Stomach (tissue), 19 donors: ENCODE data around the gene RNFT2. TPM values are rescaled to one million over a fixed set of nuclear protein-coding genes. Genes with fewer than 3 reads are reported as not detected.

Experiments
- DNase-seq, 2 donors: peaks; one replicate each; pipeline versions ENCODE4 v3.0.0 to v3.0.0-alpha.2; 2013 to 2019
- H3K27ac ChIP-seq, 5 donors: fragments of 200-600 bp in 4 of 5; sonication (generic) in 4 of 5; one replicate each; pipeline ENCODE4 v1.5.1; 2013 to 2019; ENCODE audit warnings: mild to moderate bottlenecking in 1 of 5, moderate library complexity in 1 of 5
- H3K27me3 ChIP-seq, 3 donors: fragments of 200-600 bp; sonication (generic); one replicate each; pipeline ENCODE4 v1.5.1; 2017 to 2019; ENCODE audit warnings: mixed run types in 1 of 3
- H3K36me3 ChIP-seq, 4 donors: fragments of 200-600 bp; sonication (generic); 1 replicate in 3 of 4; 2 replicates in 1 of 4; pipeline ENCODE4 v1.5.1; 2016 to 2019
- H3K4me1 ChIP-seq, 4 donors: fragments of 200-600 bp; sonication (generic); one replicate each; pipeline ENCODE4 v1.5.1; 2016 to 2019
- H3K4me3 ChIP-seq, 4 donors: fragments of 200-600 bp; sonication (generic) in 3 of 4; one replicate each; pipeline ENCODE4 v1.5.1; 2016 to 2019; ENCODE audit warnings: mild to moderate bottlenecking in 1 of 4
- H3K9me3 ChIP-seq, 4 donors: fragments of 200-600 bp; sonication (generic); one replicate each; pipeline ENCODE4 v1.5.1; 2016 to 2019
- CTCF ChIP-seq, 7 experiments: fragments of 450-650 bp in 4 of 7; fragments of 200-600 bp in 3 of 7; sonication (generic) in 3 of 7; IDR thresholded peaks; one replicate each; pipeline ENCODE4 v1.5.1; 2016 to 2019; ENCODE audit warnings: antibody characterized with exemption in 7 of 7, control low read depth in 2 of 7, mild to moderate bottlenecking in 1 of 7
- EP300 ChIP-seq: sonication (generic); formaldehyde crosslinking; IDR thresholded peaks from one replicate; pipeline ENCODE4 v1.6.1; 2017; ENCODE audit warnings: antibody characterized with exemption
- POLR2A ChIP-seq, 4 donors: fragments of 450-650 bp; IDR thresholded peaks; one replicate each; pipeline ENCODE4 v1.6.1; 2016; ENCODE audit warnings: antibody characterized with exemption in 4 of 4, control low read depth in 2 of 4, mild to moderate bottlenecking in 1 of 4, moderate library complexity in 1 of 4
- POLR2AphosphoS5 ChIP-seq, 3 donors: sonication (generic); formaldehyde crosslinking; IDR thresholded peaks; one replicate each; pipeline ENCODE4 v1.6.1; 2016; ENCODE audit warnings: antibody characterized with exemption in 3 of 3
- WGBS, 5 donors: extraction: QIAGEN DNeasy Blood & Tissue Kit in 3 of 5; methylation state at CpG; one replicate each; pipeline versions ENCODE4 v1.1.5 to v1.1.7; 2013 to 2018; 5-methylcytosine and 5-hydroxymethylcytosine counted together
- intact Hi-C: fragments of 100-400 bp; cut with DNase I; formaldehyde crosslinking; loops from one replicate; pipeline ENCODE4 v1.15.1; 2023; ENCODE audit warnings: low total_unique reads
- long read RNA-seq, 10 donors: transcript quantifications; one replicate each; lab custom pipeline, GENCODE V29; 2026
- polyA plus RNA-seq, 3 donors: library from polyadenylated mRNA; stranded (reverse); fragments of 200-250 nt; gene quantifications; one replicate each; pipeline ENCODE4 v1.2.3, GENCODE V29; 2013
- total RNA-seq, 5 donors: library from RNA; depleted of rRNA; stranded (reverse); fragments of >200 nt; gene quantifications; one replicate each; pipeline versions ENCODE4 v1.1.0 to v1.2.3, GENCODE V29; 2014 to 2016
- donor health status: healthy with polysubstance abuse.
- donor health status: Bipolar disorder and iron deficiency.
- donor health status: healthy.

Gene RNFT2
- total RNA-seq (10 to 100 TPM in 1 of 5 donors, 1 to 10 TPM in 2, under 1 TPM in 1, not detected in 1; 0.43 to 12.7 (median 3.4) TPM), polyA plus RNA-seq (1 to 10 TPM in 1 of 3 donors, under 1 TPM in 1, not detected in 1; 0.44 to 1.0 TPM)
- long read RNA-seq, donor 1, result 0 reads
- long read RNA-seq, donor 2, result 0 reads
- long read RNA-seq, donor 3, result 0 reads
- long read RNA-seq, donor 4, result 0 reads
- long read RNA-seq, donor 5, result 0 reads
- long read RNA-seq, donor 6, result 0 reads
- long read RNA-seq, donor 7, result 0 reads
- long read RNA-seq, donor 8, result 0 reads
- long read RNA-seq, donor 9, result 0 reads
- long read RNA-seq, donor 10, result 0 reads

DNA sequence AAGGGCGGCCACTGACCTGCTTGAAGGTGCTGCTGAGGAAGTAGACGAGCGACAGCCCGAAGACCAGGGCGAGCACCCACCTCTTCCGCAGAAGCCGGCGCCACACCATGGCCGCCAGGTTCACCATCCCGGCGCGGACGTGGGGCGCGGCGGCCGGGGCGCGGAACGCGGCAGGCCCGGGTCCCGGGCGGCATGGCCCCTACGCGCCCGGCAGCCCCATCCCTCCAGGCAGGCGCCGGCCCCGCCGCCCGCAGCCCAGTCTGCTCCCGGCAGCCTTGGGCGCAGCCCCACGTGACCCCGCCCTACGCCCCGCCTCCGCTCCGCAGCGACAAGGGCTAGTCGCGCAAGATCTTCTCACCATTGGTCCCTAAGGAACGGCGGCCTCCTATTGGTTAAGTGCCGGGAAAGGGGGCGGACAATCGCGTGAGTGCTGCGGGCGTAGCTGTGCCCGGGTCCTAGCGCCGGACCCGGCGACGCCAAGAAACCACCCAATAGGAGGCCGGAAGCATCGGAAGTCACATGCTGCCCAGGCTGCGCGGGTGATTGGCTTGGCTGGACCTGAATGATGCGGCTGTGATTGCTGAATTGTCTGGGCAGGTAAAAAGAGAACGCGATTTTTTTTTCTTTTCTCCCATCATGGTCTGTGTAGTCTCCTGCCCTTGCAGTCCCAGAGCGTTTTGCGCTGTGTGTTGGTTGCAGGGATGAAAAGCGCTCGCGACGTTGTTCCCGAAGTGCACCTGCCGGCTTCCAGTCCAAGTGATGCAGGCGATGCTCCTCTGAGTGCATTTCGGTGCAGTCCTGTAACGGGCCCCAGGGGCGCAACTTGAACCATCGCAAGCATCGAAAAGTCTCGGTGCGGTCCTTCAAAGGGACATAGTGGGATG is at the start of gene RNFT2, which contains the start of gene SPRING1:
TSS of gene RNFT2 (plus strand) at position 542 of the 884 bp plus-strand sequence. CDS start 2,183 bp downstream, outside the sequence.
TSS of gene SPRING1 (minus strand) at position 296 of the 884 bp plus-strand sequence. CDS start at position 127, 169 bp downstream.
- TF ChIP-seq POLR2A (IDR thresholded peaks at IDR 0.05), result no peak
- peak; percentile 86 to 94 (median 89) for TF ChIP-seq POLR2AphosphoS5 (IDR thresholded peaks at IDR 0.05)
- TF ChIP-seq CTCF (IDR thresholded peaks at IDR 0.05), result peak in 1 of 7 experiments; percentile 11
- peaks cover 8 to 22% (median 20%) of the 10 kb centered on the region in 4 donors for H3K36me3 ChIP-seq
- DNase-seq, result peak; percentile 99 to 100
- WGBS, 5 donors, result 0% methylated on average over 35 to 80 of the region's 80 CpGs
- H3K27ac ChIP-seq, result peak within 1 kb of the TSS; percentile 83 to 95 (median 87)
- peaks cover 0 to 38% (median 34%) of the 10 kb centered on the region in 4 donors for H3K4me1 ChIP-seq
- no peaks in the 10 kb centered on the region for H3K27me3 ChIP-seq
- H3K9me3 ChIP-seq, result no peaks in the 10 kb centered on the region
- intact Hi-C loops, result no loop called here
- peak within 1 kb of the TSS; percentile 59 to 94 (median 81) for H3K4me3 ChIP-seq

GRCh38 chr12:116689521-116689920 is 48.6 kb upstream of the RNFT2 start:
- intact Hi-C loops, result no loop called here
- Histone ChIP-seq H3K4me3 (no peak overlapping the region), H3K27ac (no peak overlapping the region), H3K9me3 (no peaks in the 10 kb centered on the region), H3K27me3 (peaks cover 0 to 35% (median 10%) of the 10 kb centered on the region in 3 donors), H3K36me3 (no peaks in the 10 kb centered on the region), H3K4me1 (peaks cover 10 to 15% (median 12%) of the 10 kb centered on the region in 4 donors)
- DNase-seq, result no peak
- TF ChIP-seq POLR2AphosphoS5 (IDR thresholded peaks at IDR 0.05) (no peak), CTCF (IDR thresholded peaks at IDR 0.05) (no peak), EP300 (no peak), POLR2A (IDR thresholded peaks at IDR 0.05) (no peak)
- WGBS, 5 donors, result 55 to 70% (median 63%) methylated on average over 5 of the region's 5 CpGs

DNA sequence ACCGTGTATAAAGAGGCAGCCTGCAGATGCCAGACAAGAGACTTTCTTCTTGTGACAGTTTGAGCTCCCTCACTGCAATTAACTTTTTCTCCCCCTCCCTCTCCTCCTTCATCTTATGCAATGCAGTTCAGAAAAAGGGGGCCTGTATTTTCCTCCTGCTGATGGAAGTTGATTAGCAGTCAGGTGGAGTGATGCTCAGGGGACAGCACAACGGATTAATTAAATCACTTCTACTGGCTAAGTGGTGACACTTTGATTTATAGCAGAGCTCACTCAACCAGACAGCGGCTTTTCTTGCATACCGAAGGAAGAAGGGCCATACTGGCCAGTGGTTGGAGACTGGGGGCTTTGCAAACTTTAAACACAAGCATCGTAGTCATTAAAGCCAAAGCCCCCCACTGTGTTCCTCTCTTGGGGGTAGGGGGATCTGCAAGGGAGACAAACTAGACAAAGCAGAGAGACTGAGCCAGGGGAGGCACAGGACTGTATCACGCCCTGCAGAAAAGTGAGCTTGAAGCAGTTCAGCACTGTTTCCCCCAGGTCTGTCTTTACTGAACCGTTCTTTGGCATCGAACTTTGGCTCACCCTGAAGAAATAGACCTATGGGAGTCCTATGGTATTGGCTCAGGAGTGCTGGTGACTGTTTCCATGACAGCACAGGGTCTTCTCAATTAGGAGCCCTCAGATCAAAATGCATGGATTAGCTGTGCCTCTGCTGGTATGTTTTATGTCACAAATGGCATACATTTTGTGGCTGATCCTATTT is 48.0 kb upstream of the RNFT2 start:
- no peaks in the 10 kb centered on the region for H3K36me3 ChIP-seq
- no peak overlapping the region for H3K27ac ChIP-seq
- peaks cover 0 to 42% (median 17%) of the 10 kb centered on the region in 3 donors for H3K27me3 ChIP-seq
- intact Hi-C loops, result no loop called here
- H3K4me1 ChIP-seq, result peaks cover 10 to 15% (median 12%) of the 10 kb centered on the region in 4 donors
- no peaks in the 10 kb centered on the region for H3K9me3 ChIP-seq
- no peak for TF ChIP-seq POLR2AphosphoS5 (IDR thresholded peaks at IDR 0.05)
- TF ChIP-seq EP300, result no peak
- no peak for TF ChIP-seq CTCF (IDR thresholded peaks at IDR 0.05)
- no peak for TF ChIP-seq POLR2A (IDR thresholded peaks at IDR 0.05)
- WGBS, 5 donors, result 60 to 79% (median 64%) methylated on average over 8 of the region's 8 CpGs
- DNase-seq, result no peak
- H3K4me3 ChIP-seq, result no peak overlapping the region

- no peaks in the 10 kb centered on the region for H3K9me3 ChIP-seq
- no peak for DNase-seq
- peaks cover 10 to 15% (median 12%) of the 10 kb centered on the region in 4 donors for H3K4me1 ChIP-seq
- H3K36me3 ChIP-seq, result no peaks in the 10 kb centered on the region
- H3K27ac ChIP-seq, result no peak overlapping the region
- TF ChIP-seq EP300 (no peak), CTCF (IDR thresholded peaks at IDR 0.05) (no peak), POLR2A (IDR thresholded peaks at IDR 0.05) (no peak), POLR2AphosphoS5 (IDR thresholded peaks at IDR 0.05) (no peak)
- H3K27me3 ChIP-seq, result peaks cover 0 to 45% (median 17%) of the 10 kb centered on the region in 3 donors
- no peak overlapping the region for H3K4me3 ChIP-seq
- intact Hi-C loops, result no loop called here
- 90 to 94% (median 93%) methylated on average over 7 of the region's 7 CpGs for WGBS, 5 donors
These were observed 46.9 kb upstream of the RNFT2 start for GRCh38 chr12:116691205-116691604.
